Cardiac muscle cell (in vitro differentiated cells and primary cell): ENCODE data around the gene POLN. TPM values are rescaled to one million over a fixed set of nuclear protein-coding genes. Genes with fewer than 3 reads are reported as not detected.

Experiments
- DNase-seq, 2 donors: peaks; one replicate each; pipeline versions ENCODE4 v3.0.0 to v3.0.0-alpha.2; 2010 to 2017; ENCODE audit warnings: low read depth in 1 of 2, low spot score in 1 of 2
- H3K27ac ChIP-seq: fragments of 200-600 bp; sonication (generic); 2 replicates; pipeline ENCODE4 v1.5.1; 2016
- H3K27me3 ChIP-seq: fragments of 200-600 bp; sonication (generic); 2 replicates; pipeline ENCODE4 v1.6.0; 2016; ENCODE audit warnings: control low read depth
- H3K36me3 ChIP-seq: fragments of 200-600 bp; sonication (generic); 2 replicates; pipeline ENCODE4 v1.5.1; 2016; ENCODE audit warnings: control low read depth
- H3K4me1 ChIP-seq: fragments of 200-600 bp; sonication (generic); 2 replicates; pipeline ENCODE4 v1.8.1; 2017; ENCODE audit warnings: low read depth, mild to moderate bottlenecking, mixed run types
- H3K4me3 ChIP-seq: fragments of 200-600 bp; sonication (generic); 2 replicates; pipeline ENCODE4 v1.5.1; 2016; ENCODE audit warnings: mild to moderate bottlenecking
- H3K9me3 ChIP-seq: fragments of 200-600 bp; sonication (generic); 2 replicates; pipeline ENCODE4 v1.5.1; 2017; ENCODE audit warnings: low read depth, mild to moderate bottlenecking, control low read depth
- CTCF ChIP-seq: IDR thresholded peaks from 2 replicates; pipeline ENCODE4 v1.5.1; 2012; ENCODE audit warnings: low read depth, mild to moderate bottlenecking, low read length
- polyA plus RNA-seq: library from polyadenylated mRNA; unstranded; fragments of >200 nt; fragmentation: Nextera tagmentation; extraction: Ambion mirVana; gene quantifications from 2 replicates; pipeline ENCODE4 v1.2.1, GENCODE V29; 2016
- total RNA-seq: library from RNA; depleted of rRNA; stranded (reverse); fragments of >200 nt; gene quantifications from 2 replicates; pipeline ENCODE4 v1.2.3, GENCODE V29; 2016

The POLN gene
- total and polyA plus RNA-seq, 2 experiments from 2014 or later: 5.2 to 9.0 TPM

- no peak for DNase-seq
- no peaks in the 10 kb centered on the region for H3K9me3 ChIP-seq
- no peaks in the 10 kb centered on the region for H3K4me1 ChIP-seq
- H3K36me3 ChIP-seq: no peaks in the 10 kb centered on the region
- no peaks in the 10 kb centered on the region for H3K27me3 ChIP-seq
- H3K27ac ChIP-seq: no peak overlapping the region
- no peak overlapping the region for H3K4me3 ChIP-seq
- TF ChIP-seq CTCF: no peak
Observed at GRCh38 chr4:2284161-2284933, 42.4 kb upstream of the POLN start.

- no peak for DNase-seq
- H3K4me1 ChIP-seq: no peaks in the 10 kb centered on the region
- H3K4me3 ChIP-seq: no peak overlapping the region
- no peaks in the 10 kb centered on the region for H3K27me3 ChIP-seq
- H3K9me3 ChIP-seq: no peaks in the 10 kb centered on the region
- no peak overlapping the region for H3K27ac ChIP-seq
- TF ChIP-seq CTCF: no peak
- H3K36me3 ChIP-seq: no peaks in the 10 kb centered on the region
Observed at GRCh38 chr4:2283199-2283711, 41.3 kb upstream of the POLN start.

- Histone ChIP-seq H3K4me1 (no peaks in the 10 kb centered on the region), H3K4me3 (no peak overlapping the region), H3K27me3 (no peaks in the 10 kb centered on the region), H3K27ac (no peak overlapping the region), H3K9me3 (no peaks in the 10 kb centered on the region), H3K36me3 (no peaks in the 10 kb centered on the region)
- DNase-seq: no peak
- peak; percentile 15 for TF ChIP-seq CTCF
Observed at GRCh38 chr4:2281575-2282343, 39.8 kb upstream of the POLN start.

GRCh38 chr4:2280531-2281300 is 38.8 kb upstream of the POLN start:
- H3K4me3 ChIP-seq: no peak overlapping the region
- no peaks in the 10 kb centered on the region for H3K27me3 ChIP-seq
- no peaks in the 10 kb centered on the region for H3K4me1 ChIP-seq
- H3K36me3 ChIP-seq: no peaks in the 10 kb centered on the region
- DNase-seq: no peak
- TF ChIP-seq CTCF: no peak
- no peaks in the 10 kb centered on the region for H3K9me3 ChIP-seq
- no peak overlapping the region for H3K27ac ChIP-seq

GRCh38 chr4:2277956-2278355 is 36.0 kb upstream of the POLN start:
- no peak for DNase-seq
- H3K27ac ChIP-seq: no peak overlapping the region
- no peak for TF ChIP-seq CTCF
- H3K4me3 ChIP-seq: no peak overlapping the region
- H3K27me3 ChIP-seq: no peaks in the 10 kb centered on the region
- no peaks in the 10 kb centered on the region for H3K36me3 ChIP-seq
- no peaks in the 10 kb centered on the region for H3K4me1 ChIP-seq
- H3K9me3 ChIP-seq: no peaks in the 10 kb centered on the region
